ENCODE data around the gene TRIM41.

Gene TRIM41

DNA sequence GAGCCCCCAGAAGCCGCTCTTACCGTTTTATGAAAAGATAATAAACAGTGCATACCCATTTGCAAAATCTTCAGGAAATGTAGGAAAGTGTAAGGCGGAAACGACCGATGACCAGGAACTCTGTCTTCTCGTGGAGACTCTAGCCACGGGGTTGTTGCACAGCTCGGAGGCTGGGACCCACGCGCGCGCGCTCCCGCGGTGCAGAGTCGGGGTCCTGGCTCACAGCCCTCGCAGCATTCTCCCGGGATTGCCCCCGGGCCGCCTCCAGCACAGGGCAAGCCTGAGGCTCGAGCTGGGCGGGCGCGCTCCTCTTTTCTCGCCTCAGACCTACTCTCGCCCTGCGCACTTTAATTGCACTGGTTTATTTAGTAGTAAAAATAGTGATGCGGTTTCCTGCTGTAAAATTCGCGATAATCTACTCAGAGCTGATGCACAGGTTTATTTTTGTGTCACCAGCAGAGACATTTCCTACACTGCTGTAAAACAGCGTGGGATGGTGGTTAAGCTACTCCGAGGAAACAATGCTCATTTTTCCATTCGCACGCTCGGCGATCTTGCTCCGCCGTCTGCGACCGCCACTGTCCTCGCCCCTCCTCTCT, 33.6 kb upstream of the TRIM41 start:
- TF ChIP-seq ZFX (IDR thresholded peaks at IDR 0.05; ENCODE audit: borderline replicate concordance), result no peak
- TF ChIP-seq, protein P1, sequence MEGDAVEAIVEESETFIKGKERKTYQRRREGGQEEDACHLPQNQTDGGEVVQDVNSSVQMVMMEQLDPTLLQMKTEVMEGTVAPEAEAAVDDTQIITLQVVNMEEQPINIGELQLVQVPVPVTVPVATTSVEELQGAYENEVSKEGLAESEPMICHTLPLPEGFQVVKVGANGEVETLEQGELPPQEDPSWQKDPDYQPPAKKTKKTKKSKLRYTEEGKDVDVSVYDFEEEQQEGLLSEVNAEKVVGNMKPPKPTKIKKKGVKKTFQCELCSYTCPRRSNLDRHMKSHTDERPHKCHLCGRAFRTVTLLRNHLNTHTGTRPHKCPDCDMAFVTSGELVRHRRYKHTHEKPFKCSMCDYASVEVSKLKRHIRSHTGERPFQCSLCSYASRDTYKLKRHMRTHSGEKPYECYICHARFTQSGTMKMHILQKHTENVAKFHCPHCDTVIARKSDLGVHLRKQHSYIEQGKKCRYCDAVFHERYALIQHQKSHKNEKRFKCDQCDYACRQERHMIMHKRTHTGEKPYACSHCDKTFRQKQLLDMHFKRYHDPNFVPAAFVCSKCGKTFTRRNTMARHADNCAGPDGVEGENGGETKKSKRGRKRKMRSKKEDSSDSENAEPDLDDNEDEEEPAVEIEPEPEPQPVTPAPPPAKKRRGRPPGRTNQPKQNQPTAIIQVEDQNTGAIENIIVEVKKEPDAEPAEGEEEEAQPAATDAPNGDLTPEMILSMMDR (IDR thresholded peaks at IDR 0.05), result no peak
- H3K27ac ChIP-seq, result peak overlapping the region; percentile 97

DNA sequence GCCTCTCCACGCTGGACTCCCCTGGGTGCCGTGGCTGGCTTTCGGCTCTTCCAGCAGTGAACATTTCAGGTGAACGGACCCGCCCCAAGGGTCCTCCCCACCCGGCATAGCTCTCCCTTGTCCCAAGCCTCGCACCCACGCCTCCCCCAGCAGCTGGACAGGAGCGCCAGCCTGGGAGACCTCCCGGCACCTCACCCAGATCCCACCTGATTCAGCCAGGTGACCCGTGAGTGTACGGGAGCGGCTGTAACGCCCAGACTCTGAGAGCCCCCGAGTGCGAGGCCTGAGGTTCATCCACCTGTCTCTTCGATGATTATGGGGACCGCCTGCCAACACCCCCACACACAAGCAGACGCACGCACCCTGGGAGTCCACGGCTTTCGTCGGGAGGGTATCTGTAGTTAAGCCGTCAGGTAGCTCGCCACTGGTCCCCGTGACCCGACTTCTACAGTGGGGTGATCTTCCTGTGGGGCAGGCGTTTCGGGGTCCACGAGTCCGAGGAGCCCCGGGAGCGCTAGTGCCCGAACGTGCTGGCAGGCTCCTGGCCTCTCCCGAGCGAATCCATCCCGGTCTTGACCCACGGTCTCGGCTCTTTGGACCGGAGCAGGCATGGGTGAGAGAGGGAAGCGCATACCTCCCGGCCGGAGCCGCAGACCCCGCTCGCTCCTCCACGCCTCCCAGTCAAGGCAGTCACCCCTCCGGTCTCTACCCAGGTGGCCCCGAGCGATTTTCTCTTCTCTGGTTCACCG, 32.9 kb upstream of the TRIM41 start:
- no peak for TF ChIP-seq ZFX (IDR thresholded peaks at IDR 0.05; ENCODE audit: borderline replicate concordance)
- TF ChIP-seq, protein P1 (IDR thresholded peaks at IDR 0.05), result no peak
- peak overlapping the region; percentile 97 for H3K27ac ChIP-seq

DNA sequence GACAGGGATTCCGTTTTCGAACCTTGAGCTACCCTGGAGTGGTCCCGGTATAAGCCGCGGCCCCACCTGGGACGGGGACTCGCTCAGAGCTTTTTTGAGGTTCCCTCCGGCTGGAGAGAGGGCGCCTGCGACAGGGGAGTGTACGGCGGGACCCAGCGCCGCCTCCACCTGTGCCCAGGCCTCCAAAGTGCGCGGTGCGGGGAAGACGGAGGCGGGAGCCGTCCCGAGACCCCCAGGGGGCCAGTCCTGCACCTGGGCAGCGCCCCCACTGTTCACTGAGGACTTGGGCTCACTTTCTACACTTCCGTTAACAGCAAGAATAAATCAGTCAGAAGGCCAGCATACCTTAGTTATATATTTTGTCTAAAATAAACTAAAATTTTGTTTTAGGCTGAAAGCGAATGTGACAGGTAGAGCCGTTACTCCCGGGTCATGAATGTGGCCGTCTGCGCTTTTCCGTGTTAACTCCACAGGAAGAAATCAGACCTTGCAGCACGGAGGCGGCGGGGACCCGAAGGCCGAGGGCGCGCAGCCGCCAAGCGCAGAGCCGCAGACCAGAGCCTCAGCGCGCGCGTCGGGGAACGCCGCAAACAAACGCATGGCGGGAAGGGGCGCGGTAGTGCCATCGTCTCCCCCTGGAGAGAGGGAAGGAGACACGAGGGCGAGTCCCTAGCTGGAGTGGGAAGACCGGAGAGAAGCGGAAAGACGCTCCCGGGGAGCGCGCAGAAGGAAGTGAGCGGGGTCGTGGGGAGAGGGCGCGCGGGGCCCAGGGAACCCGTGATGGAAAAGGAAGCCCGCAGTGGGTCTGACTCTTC, 32.2 kb upstream of the TRIM41 start:
- peak overlapping the region; percentile 97 for H3K27ac ChIP-seq
- TF ChIP-seq, protein P1 (IDR thresholded peaks at IDR 0.05), result peak; percentile 38
- TF ChIP-seq ZFX (IDR thresholded peaks at IDR 0.05; ENCODE audit: borderline replicate concordance), result no peak

DNA sequence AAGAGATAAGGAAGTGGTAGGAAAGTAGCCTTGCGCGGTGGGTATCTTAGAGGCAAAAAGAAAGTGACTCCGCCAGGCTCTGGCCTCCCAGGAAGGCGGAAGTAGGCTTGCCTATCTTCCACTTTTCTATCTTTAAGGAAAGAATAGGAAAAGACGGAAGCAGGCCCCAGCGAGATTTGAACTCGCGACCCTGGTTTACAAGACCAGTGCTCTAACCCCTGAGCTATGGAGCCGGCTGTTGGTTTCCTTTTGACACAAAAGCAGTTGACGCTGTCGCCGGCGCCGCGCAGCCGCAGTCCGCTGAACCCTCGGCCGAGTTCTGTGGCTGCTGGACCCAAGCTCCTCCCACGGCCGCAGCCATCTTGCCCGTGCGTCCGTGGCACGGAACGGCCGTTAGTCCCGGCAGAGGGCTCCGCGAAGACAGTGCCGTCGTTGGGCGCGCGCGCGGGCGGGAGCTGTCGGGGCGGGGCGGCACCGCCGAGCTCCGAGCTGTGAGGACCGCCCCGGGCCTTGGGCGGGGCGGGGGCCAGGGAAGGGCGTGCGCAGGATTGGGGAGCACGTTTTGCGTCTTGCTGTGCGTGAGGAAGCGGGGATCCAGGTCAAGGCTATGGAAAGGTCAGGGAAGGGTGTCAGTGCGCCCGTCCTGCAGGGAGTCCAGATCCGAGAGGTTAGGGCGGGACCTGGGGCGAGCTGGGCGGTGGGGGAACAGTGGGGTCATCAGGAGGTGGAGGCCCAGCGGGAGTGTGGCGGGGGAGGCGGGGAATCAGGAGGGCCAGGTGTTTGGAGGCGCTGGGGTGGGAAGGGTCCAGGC, 31.4 kb upstream of the TRIM41 start:
- TF ChIP-seq, protein P1 (IDR thresholded peaks at IDR 0.05), result no peak
- H3K27ac ChIP-seq, result peak overlapping the region; percentile 97

DNA sequence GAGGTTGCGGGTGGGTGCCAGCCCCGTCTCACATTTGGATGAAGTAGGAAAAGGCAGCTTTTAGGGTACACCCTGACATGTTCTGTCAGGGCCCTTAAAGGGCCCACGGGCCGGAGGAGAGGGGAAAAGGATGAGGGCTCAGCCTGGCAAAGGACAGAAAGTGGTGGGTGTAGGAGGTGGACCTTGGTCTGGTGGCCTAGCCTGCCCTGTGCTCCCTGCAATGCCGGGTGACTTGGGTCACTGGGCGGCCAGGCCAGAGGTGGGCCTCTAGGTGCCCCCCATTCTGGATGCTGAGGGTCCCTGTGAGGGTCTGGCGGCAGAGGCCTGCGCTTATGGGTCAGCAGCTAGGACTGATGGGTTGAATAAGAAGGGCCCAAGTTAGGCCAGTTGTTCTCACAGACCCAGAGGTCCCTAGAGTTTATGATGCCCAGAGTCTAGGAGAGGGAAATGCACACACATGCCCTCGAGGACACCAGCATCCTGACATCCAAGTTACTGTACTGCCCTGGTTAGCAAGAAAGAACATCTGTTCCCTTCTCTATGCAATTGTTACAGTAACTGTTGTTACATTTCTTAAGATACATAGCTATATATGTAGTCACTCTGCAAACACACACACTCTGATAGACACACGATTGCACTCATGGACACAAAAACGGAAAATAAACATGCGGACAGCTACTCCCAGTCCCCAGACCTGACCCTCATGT, 30.6 kb upstream of the TRIM41 start:
- no peak for TF ChIP-seq ZFX (IDR thresholded peaks at IDR 0.05; ENCODE audit: borderline replicate concordance)
- TF ChIP-seq, protein P1 (IDR thresholded peaks at IDR 0.05), result no peak
- peak overlapping the region; percentile 97 for H3K27ac ChIP-seq

DNA sequence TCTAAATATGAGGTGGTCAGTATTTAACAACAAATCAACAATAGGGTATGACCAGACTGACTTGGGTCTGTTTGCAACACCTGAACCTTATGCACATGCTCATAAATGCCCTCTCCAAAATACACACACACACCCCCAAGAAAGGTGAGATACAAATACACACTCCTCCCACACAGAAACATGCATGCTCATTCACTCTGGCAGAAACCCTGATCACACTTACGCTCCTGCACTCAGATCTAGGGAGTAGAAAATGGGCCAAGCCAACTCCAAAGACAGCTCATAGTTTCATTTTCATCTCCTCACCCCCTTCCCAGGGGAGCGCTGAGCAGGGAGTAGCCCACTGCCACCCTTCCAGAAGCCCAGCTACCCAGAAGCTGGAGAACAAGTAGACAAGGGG, 29.4 kb upstream of the TRIM41 start:
- peak overlapping the region; percentile 97; the same call in 1 of the 2 replicates for H3K27ac ChIP-seq
- no peak for TF ChIP-seq ZFX (IDR thresholded peaks at IDR 0.05; ENCODE audit: borderline replicate concordance)
- TF ChIP-seq, protein P1 (IDR thresholded peaks at IDR 0.05), result no peak
